CD4-positive, alpha-beta T cell treated with Interleukin-15 for 4 hours (primary cell): ENCODE measurements around the gene ZNF468.
"Not testable (repeated sequence)": the region's sequence is repeated elsewhere in the genome, so short reads cannot be mapped to it uniquely, and the experiment has no call there.

Source experiments
- DNase-seq: peaks from one replicate; pipeline ENCODE4 v3.0.0-alpha.2; 2020; ENCODE audit warnings: low spot score

The ZNF468 gene

DNA sequence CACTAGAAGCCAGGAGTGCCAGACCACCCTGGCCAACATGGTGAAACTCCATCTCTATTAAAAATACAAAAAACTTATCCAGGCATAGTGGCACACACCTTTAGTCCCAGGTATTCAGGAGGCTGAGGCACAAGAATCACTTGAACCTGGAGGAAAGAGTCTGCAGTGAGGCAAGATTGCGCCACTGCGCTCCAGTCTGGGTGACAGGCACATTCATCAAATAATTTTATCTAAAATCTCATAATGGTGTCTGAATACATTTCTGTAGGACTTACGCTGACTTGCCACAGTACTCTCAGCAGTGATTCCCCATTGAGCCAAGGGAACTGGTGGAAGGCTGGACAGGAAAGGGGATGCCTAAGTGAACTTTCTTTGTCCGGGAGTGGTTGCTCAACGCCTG is 31.7 kb downstream of the ZNF468 start:
- no peak for DNase-seq

DNA sequence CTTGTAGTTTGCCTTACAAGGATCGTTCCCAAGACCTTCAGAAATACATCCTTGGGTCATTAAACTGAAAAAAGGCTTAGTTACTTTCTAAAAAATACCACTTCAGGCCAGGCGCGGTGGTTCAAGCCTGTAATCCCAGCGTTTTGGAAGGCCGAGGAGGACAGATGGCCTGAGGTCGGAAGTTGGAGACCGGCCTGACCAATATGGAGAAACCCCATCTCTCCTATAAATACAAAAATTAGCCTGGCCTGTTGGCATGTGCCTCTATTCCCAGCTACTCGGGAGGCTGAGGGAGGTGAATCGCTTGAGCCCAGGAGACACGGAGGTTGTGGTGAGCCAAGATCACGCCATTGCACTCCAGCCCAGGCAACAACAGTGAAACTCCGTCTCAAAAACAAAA is 33.7 kb downstream of the ZNF468 start:
- DNase-seq: no peak

DNA sequence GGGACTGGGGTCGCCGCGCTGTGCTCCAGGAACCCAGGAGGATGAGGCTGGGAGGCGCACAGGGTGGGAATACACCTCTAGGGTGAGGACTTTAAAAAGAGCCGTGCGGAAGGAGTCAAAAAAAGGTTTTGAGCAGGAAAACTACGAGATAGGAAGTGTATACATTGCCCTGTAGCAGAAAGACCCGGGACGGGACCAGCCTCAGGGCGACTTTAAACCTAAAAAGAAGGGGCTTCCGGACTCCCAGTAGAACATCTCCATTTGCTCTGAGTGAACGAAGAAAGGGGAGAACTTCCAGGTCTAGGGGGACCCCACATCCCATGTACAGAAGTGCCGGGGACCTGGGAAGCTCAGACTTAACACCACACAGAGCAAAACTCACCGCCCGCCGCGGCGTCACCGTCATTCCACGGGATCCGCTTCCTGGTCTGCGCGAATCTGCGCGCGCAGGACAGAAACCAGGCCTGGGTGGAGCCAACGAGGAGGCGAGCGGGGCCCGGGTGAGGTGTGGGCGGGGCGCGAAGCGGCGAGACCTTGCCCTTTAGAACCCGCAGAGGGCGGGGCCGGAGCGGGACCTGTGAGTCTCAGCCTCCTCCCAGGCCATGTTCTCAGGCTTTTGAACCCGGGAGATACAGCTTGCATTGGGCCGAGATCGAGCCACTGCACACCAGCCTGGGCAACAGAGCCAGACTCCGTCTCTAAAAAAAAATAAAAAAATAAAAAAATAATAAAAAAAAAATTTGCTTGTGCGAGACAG is 36.0 kb downstream of the ZNF468 start, which contains the start of gene ZNF28:
Gene ZNF28, minus strand, starts transcription at position 430 of the 757 bp plus-strand sequence. CDS start 3,675 bp downstream, outside the sequence.
- peak; percentile 73 for DNase-seq

DNA sequence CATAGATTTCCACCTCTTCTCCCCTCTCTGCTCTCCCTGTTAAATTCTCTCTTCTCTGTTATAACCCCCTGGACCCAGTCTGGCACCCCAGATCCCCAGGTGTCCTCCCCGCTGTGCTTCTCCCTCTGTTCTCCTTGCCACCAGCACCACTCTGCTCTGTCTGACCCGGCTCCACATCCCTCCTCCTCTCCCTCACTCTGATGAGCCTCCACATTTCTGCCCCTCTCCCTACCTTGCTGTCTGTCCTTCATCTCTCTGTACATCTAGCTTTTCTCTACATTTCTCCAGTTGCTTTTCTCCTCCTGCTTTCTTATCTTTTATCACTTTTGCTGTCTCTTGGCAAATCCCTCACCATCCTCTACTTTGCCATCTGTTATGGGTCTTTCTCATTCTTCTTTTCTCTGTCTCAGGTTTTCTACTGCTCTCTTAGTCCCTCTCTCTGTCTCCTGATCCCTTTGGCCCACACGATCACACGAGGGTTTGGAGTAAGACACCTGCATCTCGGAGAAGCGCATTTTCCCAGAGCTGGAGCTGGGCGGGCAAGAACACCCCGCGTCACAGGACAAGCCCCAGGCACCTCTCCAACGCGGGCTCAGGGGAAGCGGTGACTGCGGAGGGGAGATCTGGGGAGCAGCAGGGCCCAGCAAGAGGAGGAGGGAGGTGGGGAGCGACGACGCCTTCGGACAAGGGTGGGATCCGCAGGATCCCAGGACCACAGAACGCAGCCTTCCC is 36.8 kb downstream of the ZNF468 start:
- not testable (repeated sequence) for DNase-seq

DNA sequence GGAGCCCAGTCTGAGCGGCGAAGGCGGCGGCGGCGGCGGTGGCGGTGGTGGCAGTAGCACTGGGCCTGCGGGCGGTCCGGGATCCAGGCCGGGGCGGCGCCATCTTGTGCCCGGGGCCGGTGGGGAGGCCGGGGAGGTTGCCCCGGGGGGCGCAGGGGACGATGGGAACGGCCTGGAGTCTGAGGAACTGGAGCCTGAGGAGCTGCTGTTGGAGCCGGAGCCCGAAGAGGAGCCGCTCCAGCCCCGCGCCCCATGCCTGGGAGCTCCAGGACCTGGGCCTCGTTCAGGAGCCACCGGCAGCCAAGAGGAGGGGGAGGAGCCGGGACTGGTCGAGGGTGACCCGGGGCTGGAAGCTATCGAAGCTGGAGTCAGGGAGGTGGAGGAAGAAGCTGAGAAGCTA is 47.6 kb downstream of the ZNF468 start:
- DNase-seq: no peak

DNA sequence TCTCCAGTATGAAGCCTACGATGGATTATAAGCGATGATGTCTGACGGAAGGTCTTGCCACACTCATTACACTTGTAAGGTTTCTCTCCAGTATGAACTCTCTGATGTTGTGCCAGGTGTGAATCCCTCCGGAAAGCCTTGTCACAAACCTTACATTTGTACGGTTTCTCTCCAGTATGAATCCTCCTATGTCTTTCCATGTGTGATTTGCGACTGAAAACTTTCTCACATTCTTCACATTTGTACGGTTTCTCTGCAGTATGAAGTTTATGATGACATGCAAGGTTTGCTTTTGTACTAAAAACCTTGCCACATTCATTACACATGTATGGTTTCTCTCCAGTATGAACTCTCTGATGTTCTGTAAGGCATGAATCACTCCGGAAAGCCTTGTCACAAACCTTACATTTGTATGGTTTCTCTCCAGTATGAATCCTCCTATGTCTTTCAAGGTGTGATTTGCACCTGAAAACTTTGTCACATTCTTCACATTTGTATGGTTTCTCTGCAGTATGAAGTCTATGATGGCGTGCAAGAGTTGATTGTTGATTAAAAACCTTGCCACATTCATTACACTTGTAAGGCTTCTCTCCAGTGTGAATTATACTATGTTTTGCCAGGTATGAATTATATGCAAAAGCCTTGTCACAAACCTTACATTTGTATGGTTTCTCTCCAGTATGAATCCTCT is 57.3 kb downstream of the ZNF468 start:
- DNase-seq: not testable (repeated sequence)

DNA sequence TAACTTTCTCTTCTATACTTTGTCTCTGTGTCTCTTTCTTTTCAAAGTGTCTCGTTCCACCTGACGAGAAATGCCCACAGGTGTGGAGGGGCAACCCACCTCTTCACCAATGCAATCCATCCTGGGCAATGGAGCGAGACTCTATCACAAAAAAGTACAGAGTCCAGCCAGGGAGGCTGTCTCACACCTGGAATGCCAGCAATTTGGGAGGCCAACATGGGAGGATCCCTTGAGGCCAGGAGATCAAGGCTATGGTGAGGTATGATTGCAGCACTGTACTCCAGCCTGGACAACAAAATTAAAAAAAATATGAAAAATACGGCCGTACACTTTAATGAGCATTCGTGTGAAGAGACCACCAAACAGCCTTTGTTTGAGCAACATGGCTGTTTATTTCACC is 68.0 kb downstream of the ZNF468 start:
- no peak for DNase-seq
